Stimulated activated CD8-positive, alpha-beta memory T cell treated with anti-CD3 and anti-CD28 coated beads, Interleukin-4, amount 100 ng/mL, for 1 hour (primary cell): ENCODE measurements around the gene AP1B1.
"Not testable (repeated sequence)": the region's sequence is repeated elsewhere in the genome, so short reads cannot be mapped to it uniquely, and the experiment has no call there.

ENCODE experiments used
- DNase-seq, 2 donors: peaks; one replicate each; pipeline ENCODE4 v3.0.0-alpha.2; 2020; ENCODE audit warnings: low read depth in 2 of 2, low spot score in 1 of 2

AP1B1 gene

GRCh38 chr22:29351042-29351441, 37.3 kb downstream of the AP1B1 start:
- no peak for DNase-seq

GRCh38 chr22:29348956-29349355, 39.4 kb downstream of the AP1B1 start:
- no peak for DNase-seq

GRCh38 chr22:29348041-29348440, 40.3 kb downstream of the AP1B1 start:
- no peak for DNase-seq

GRCh38 chr22:29346659-29347058, 41.7 kb downstream of the AP1B1 start:
- no peak for DNase-seq

- no peak for DNase-seq
Measured at GRCh38 chr22:29345932-29346331, 42.4 kb downstream of the AP1B1 start.

GRCh38 chr22:29344889-29345288, 43.5 kb downstream of the AP1B1 start:
- not testable (repeated sequence) for DNase-seq

GRCh38 chr22:29344137-29344536, 44.2 kb downstream of the AP1B1 start:
- DNase-seq, result no peak

- DNase-seq, result no peak
Measured at GRCh38 chr22:29343313-29343805, 45.0 kb downstream of the AP1B1 start.

- no peak for DNase-seq
Measured at GRCh38 chr22:29342577-29343312, 45.6 kb downstream of the AP1B1 start.

GRCh38 chr22:29342177-29342576, 46.2 kb downstream of the AP1B1 start:
- DNase-seq, result no peak

- no peak for DNase-seq
Measured at GRCh38 chr22:29341849-29342127, 46.6 kb downstream of the AP1B1 start.

GRCh38 chr22:29341056-29341848, 47.1 kb downstream of the AP1B1 start:
- no peak for DNase-seq

- no peak for DNase-seq
Measured at GRCh38 chr22:29340566-29340965, 47.8 kb downstream of the AP1B1 start.

- DNase-seq, result no peak
Measured at GRCh38 chr22:29339381-29340235, 48.8 kb downstream of the AP1B1 start.

GRCh38 chr22:29338398-29338797, 50.0 kb downstream of the AP1B1 start:
- no peak for DNase-seq

GRCh38 chr22:29337631-29338284, 50.6 kb downstream of the AP1B1 start:
- no peak for DNase-seq

GRCh38 chr22:29336751-29337490, 51.4 kb downstream of the AP1B1 start:
- no peak for DNase-seq

GRCh38 chr22:29335656-29336055, 52.7 kb downstream of the AP1B1 start:
- DNase-seq, result no peak

GRCh38 chr22:29334696-29335344, 53.5 kb downstream of the AP1B1 start:
- no peak for DNase-seq

- no peak for DNase-seq
Measured at GRCh38 chr22:29334148-29334547, 54.2 kb downstream of the AP1B1 start.
